HL-60 (cell line): ENCODE results near the gene PDE4B.

Source experiments
- CTCF ChIP-seq: IDR thresholded peaks from one replicate; pipeline ENCODE4 v1.5.1; 2011; ENCODE audit warnings: low read length, control low read depth, inconsistent platforms; ENCODE audit not compliant: insufficient read depth
- POLR2AphosphoS5 ChIP-seq: IDR thresholded peaks from 2 replicates; pipeline ENCODE4 v1.6.1; 2012; ENCODE audit warnings: low read depth
- REST ChIP-seq: IDR thresholded peaks from 2 replicates; pipeline ENCODE4 v1.6.1; 2012; ENCODE audit warnings: low read depth; ENCODE audit not compliant: insufficient replicate concordance

GRCh38 chr1:66119148-66119547, 326.5 kb downstream of the PDE4B start:
- TF ChIP-seq REST (no peak), CTCF (no peak), POLR2AphosphoS5 (no peak)
